EH (cell line): ENCODE measurements around the gene MAST3.
A peak's percentile ranks its signal among the peaks of the same experiment; 100 is the strongest.

Experiments
- DNase-seq: peaks from one replicate; pipeline ENCODE4 v3.0.0-alpha.2; 2015; ENCODE audit warnings: low read depth

The MAST3 gene

GRCh38 chr19:18160493-18160970 lies 63.0 kb downstream of the MAST3 start:
- no peak for DNase-seq

- DNase-seq, result peak; percentile 66
These were observed 63.5 kb downstream of the MAST3 start for GRCh38 chr19:18160971-18161635.

- no peak for DNase-seq
These were observed 64.0 kb downstream of the MAST3 start for GRCh38 chr19:18161636-18162002.

GRCh38 chr19:18164072-18164471 lies 66.5 kb downstream of the MAST3 start:
- DNase-seq, result no peak

GRCh38 chr19:18165794-18166544 lies 68.4 kb downstream of the MAST3 start:
- DNase-seq, result no peak

- DNase-seq, result no peak
These were observed 69.4 kb downstream of the MAST3 start for GRCh38 chr19:18167011-18167410.

- peak; percentile 54 for DNase-seq
These were observed 70.5 kb downstream of the MAST3 start for GRCh38 chr19:18167975-18168645.

GRCh38 chr19:18168673-18169381 lies 71.2 kb downstream of the MAST3 start:
- DNase-seq, result no peak

GRCh38 chr19:18170714-18171255 lies 73.2 kb downstream of the MAST3 start:
- no peak for DNase-seq

GRCh38 chr19:18171605-18172327 lies 74.2 kb downstream of the MAST3 start:
- no peak for DNase-seq

- DNase-seq, result no peak
These were observed 74.9 kb downstream of the MAST3 start for GRCh38 chr19:18172331-18173053.

GRCh38 chr19:18173054-18173571 lies 75.5 kb downstream of the MAST3 start:
- no peak for DNase-seq

GRCh38 chr19:18173572-18174288 lies 76.2 kb downstream of the MAST3 start, which contains the start of gene IFI30:
TSS of gene IFI30 (plus strand) at chr19:18173813. CDS start at chr19:18173842, 29 bp downstream.
- DNase-seq, result peak; percentile 42

- no peak for DNase-seq
These were observed 77.4 kb downstream of the MAST3 start for GRCh38 chr19:18174983-18175382.

- peak; percentile 19 for DNase-seq
These were observed 79.1 kb downstream of the MAST3 start for GRCh38 chr19:18176367-18177310.

- no peak for DNase-seq
These were observed 82.4 kb downstream of the MAST3 start for GRCh38 chr19:18179957-18180356.

GRCh38 chr19:18183529-18183928 lies 86.0 kb downstream of the MAST3 start:
- DNase-seq, result no peak

- DNase-seq, result no peak
These were observed 88.0 kb downstream of the MAST3 start for GRCh38 chr19:18185538-18185937.
